Liver (tissue), 9 donors: ENCODE measurements around the gene DNMBP. TPM values are rescaled to one million over a fixed set of nuclear protein-coding genes. Genes with fewer than 3 reads are reported as not detected.

ENCODE experiments used
- DNase-seq: peaks from one replicate; pipeline ENCODE4 v3.0.0-alpha.2; 2017; ENCODE audit warnings: low spot score
- H3K27ac ChIP-seq, 2 donors: one replicate each; pipeline ENCODE4 v1.7.0; 2013; ENCODE audit warnings: inconsistent platforms in 2 of 2, low read length in 2 of 2, control low read depth in 1 of 2, low read depth in 1 of 2, mild to moderate bottlenecking in 1 of 2
- H3K27me3 ChIP-seq, 4 donors: one replicate each; pipeline versions ENCODE4 v1.6.1 to v1.7.0; 2013; ENCODE audit warnings: low read length in 3 of 4, inconsistent platforms in 1 of 4, mild to moderate bottlenecking in 1 of 4, moderate library complexity in 1 of 4; ENCODE audit not compliant: control insufficient read depth in 4 of 4, insufficient read depth in 4 of 4
- H3K36me3 ChIP-seq, 4 donors: one replicate each; pipeline versions ENCODE4 v1.6.1 to v1.7.0; 2013; ENCODE audit warnings: low read length in 3 of 4, mild to moderate bottlenecking in 3 of 4, low read depth in 1 of 4, moderate library complexity in 1 of 4; ENCODE audit not compliant: control insufficient read depth in 4 of 4, insufficient read depth in 3 of 4
- H3K4me1 ChIP-seq, 4 donors: one replicate each; pipeline versions ENCODE4 v1.6.1 to v1.7.0; 2013; ENCODE audit warnings: low read length in 3 of 4, mild to moderate bottlenecking in 3 of 4, moderate library complexity in 1 of 4; ENCODE audit not compliant: control insufficient read depth in 4 of 4, insufficient read depth in 4 of 4
- H3K4me3 ChIP-seq, 3 donors: one replicate each; pipeline versions ENCODE4 v1.6.1 to v1.7.0; 2013; ENCODE audit warnings: low read length in 3 of 3, control low read depth in 1 of 3, low read depth in 1 of 3, mild to moderate bottlenecking in 1 of 3
- H3K9ac ChIP-seq, 2 donors: one replicate each; pipeline ENCODE4 v1.7.0; 2013; ENCODE audit warnings: low read length in 2 of 2, mild to moderate bottlenecking in 2 of 2, moderate library complexity in 2 of 2, control low read depth in 1 of 2, low read depth in 1 of 2
- H3K9me3 ChIP-seq, 4 donors: one replicate each; pipeline versions ENCODE4 v1.6.1 to v1.7.0; 2013; ENCODE audit warnings: low read length in 3 of 4; ENCODE audit not compliant: control insufficient read depth in 4 of 4
- EGR1 ChIP-seq, 2 donors: IDR thresholded peaks; 2 replicates each; pipeline ENCODE4 v1.6.1; 2016 to 2018; ENCODE audit warnings: antibody characterized with exemption in 2 of 2, low read depth in 2 of 2
- GABPA ChIP-seq, 2 donors: IDR thresholded peaks in 1 of 2; conservative IDR thresholded peaks in 1 of 2; 2 replicates each; pipeline ENCODE4 v1.6.1; 2016; ENCODE audit warnings: antibody characterized with exemption in 2 of 2, mild to moderate bottlenecking in 1 of 2, moderate library complexity in 1 of 2
- HNF4A ChIP-seq, 2 donors: conservative IDR thresholded peaks; 2 replicates each; pipeline ENCODE4 v1.6.1; 2016; ENCODE audit warnings: antibody characterized with exemption in 2 of 2, mild to moderate bottlenecking in 2 of 2
- HNF4G ChIP-seq: IDR thresholded peaks from 2 replicates; pipeline ENCODE4 v1.6.1; 2016; ENCODE audit warnings: antibody characterized with exemption
- RAD21 ChIP-seq, 2 donors: IDR thresholded peaks; 2 replicates each; pipeline ENCODE4 v1.6.1; 2016; ENCODE audit warnings: antibody characterized with exemption in 2 of 2, mild to moderate bottlenecking in 2 of 2
- RXRA ChIP-seq, 2 donors: IDR thresholded peaks; 2 replicates each; pipeline ENCODE4 v1.6.1; 2017 to 2018; ENCODE audit warnings: antibody characterized with exemption in 2 of 2, mild to moderate bottlenecking in 1 of 2
- TAF1 ChIP-seq: conservative IDR thresholded peaks from 2 replicates; pipeline ENCODE4 v1.6.1; 2016; ENCODE audit warnings: antibody characterized with exemption, mild to moderate bottlenecking
- WGBS: extraction: QIAGEN DNeasy Blood & Tissue Kit; methylation state at CpG from one replicate; pipeline ENCODE4 v1.1.7; 2013; 5-methylcytosine and 5-hydroxymethylcytosine counted together
- polyA plus RNA-seq, 2 donors: library from polyadenylated mRNA; stranded (reverse) in 1 of 2; unstranded in 1 of 2; fragments of 200-250 nt in 1 of 2; fragments of >200 nt in 1 of 2; fragmentation: Nextera tagmentation in 1 of 2; extraction: Ambion mirVana in 1 of 2; gene quantifications; one replicate each; pipeline versions ENCODE4 v1.2.1 to v1.2.3, GENCODE V29; 2013 to 2015
- total RNA-seq, 2 donors: library from RNA; depleted of rRNA; stranded (reverse); fragments of >200 nt; gene quantifications; one replicate each; pipeline ENCODE4 v1.2.3, GENCODE V29; 2014
- TF ChIP-seq, protein P1 (sequence below): fragments of 150-350 bp; IDR thresholded peaks from 2 replicates; pipeline ENCODE4 v1.5.1; 2017; ENCODE audit warnings: improper control_type of control experiment, low read depth, low read length; ENCODE audit not compliant: missing input control
- TF ChIP-seq, protein P2 (sequence below): IDR thresholded peaks from 2 replicates; pipeline ENCODE4 v1.6.1; 2016; ENCODE audit warnings: antibody characterized with exemption
- TF ChIP-seq, protein P3 (sequence below): IDR thresholded peaks from 2 replicates; pipeline ENCODE4 v1.6.1; 2016; ENCODE audit warnings: antibody characterized with exemption
- TF ChIP-seq, protein P4 (sequence below): IDR thresholded peaks from 2 replicates; pipeline ENCODE4 v1.6.1; 2016; ENCODE audit warnings: antibody characterized with exemption, mild to moderate bottlenecking
- donor health status: healthy.
- donor health status: healthy.
- donor health status: healthy.
- donor health status: healthy.
- donor health status: healthy.

The DNMBP gene
- total and polyA plus RNA-seq, 4 donors: 3.8 to 12.6 (median 5.3) TPM

DNA sequence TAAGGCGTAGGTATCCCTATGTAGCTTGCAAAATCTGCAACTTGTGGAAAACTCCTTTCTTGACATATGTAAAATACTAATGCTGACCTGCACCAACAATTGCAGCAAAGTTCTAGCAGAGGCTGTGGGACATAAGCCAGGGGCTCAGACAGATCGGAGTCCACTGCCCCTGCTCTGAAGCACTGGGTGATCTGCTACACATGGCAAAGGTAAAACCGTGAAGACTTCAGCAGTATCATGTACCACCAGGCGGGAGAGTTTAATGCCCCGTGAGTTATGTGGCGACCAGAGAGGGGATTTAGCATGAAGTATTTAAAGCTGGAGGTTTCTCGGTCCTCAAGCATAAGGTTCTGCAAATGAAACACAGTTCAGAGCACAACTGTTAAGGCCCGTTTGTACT lies 150.9 kb downstream of the DNMBP start:
- Histone ChIP-seq H3K9me3 (no peaks in the 10 kb centered on the region), H3K4me1 (peaks cover 0 to 8% (median 3%) of the 10 kb centered on the region in 4 donors), H3K27ac (no peak overlapping the region), H3K27me3 (no peaks in the 10 kb centered on the region), H3K36me3 (no peaks in the 10 kb centered on the region), H3K4me3 (no peak overlapping the region), H3K9ac (no peak overlapping the region)
- 63% methylated on average over 8 of the region's 8 CpGs for WGBS
- no peak for DNase-seq
- peak in 1 of 2 donors; percentile 27 for TF ChIP-seq HNF4A (conservative IDR thresholded peaks at IDR 0.05)
- no peak for TF ChIP-seq EGR1 (IDR thresholded peaks at IDR 0.05; ENCODE audit: low read depth in 2 of 2)

GRCh38 chr10:99855479-99856071 lies 154.2 kb downstream of the DNMBP start:
- no peak for TF ChIP-seq RXRA (IDR thresholded peaks at IDR 0.05)
- TF ChIP-seq GABPA (IDR thresholded peaks at IDR 0.05 in 1 of 2, conservative IDR thresholded peaks at IDR 0.05 in 1 of 2): no peak
- Histone ChIP-seq H3K4me1 (peaks cover 0 to 8% (median 4%) of the 10 kb centered on the region in 4 donors), H3K36me3 (peaks cover 5 to 26% (median 21%) of the 10 kb centered on the region in 4 donors), H3K9me3 (no peaks in the 10 kb centered on the region), H3K9ac (no peak overlapping the region), H3K4me3 (no peak overlapping the region), H3K27me3 (no peaks in the 10 kb centered on the region), H3K27ac (no peak overlapping the region)
- DNase-seq: no peak
- WGBS: 87% methylated on average over 8 of the region's 8 CpGs

GRCh38 chr10:99854860-99855259 lies 154.9 kb downstream of the DNMBP start:
- no peaks in the 10 kb centered on the region for H3K9me3 ChIP-seq
- peaks cover 9 to 29% (median 27%) of the 10 kb centered on the region in 4 donors for H3K36me3 ChIP-seq
- no peak overlapping the region for H3K9ac ChIP-seq
- no peak overlapping the region for H3K27ac ChIP-seq
- no peak overlapping the region for H3K4me3 ChIP-seq
- H3K4me1 ChIP-seq: peaks cover 0 to 8% (median 5%) of the 10 kb centered on the region in 4 donors
- TF ChIP-seq, protein P1, sequence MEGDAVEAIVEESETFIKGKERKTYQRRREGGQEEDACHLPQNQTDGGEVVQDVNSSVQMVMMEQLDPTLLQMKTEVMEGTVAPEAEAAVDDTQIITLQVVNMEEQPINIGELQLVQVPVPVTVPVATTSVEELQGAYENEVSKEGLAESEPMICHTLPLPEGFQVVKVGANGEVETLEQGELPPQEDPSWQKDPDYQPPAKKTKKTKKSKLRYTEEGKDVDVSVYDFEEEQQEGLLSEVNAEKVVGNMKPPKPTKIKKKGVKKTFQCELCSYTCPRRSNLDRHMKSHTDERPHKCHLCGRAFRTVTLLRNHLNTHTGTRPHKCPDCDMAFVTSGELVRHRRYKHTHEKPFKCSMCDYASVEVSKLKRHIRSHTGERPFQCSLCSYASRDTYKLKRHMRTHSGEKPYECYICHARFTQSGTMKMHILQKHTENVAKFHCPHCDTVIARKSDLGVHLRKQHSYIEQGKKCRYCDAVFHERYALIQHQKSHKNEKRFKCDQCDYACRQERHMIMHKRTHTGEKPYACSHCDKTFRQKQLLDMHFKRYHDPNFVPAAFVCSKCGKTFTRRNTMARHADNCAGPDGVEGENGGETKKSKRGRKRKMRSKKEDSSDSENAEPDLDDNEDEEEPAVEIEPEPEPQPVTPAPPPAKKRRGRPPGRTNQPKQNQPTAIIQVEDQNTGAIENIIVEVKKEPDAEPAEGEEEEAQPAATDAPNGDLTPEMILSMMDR: peak; percentile 42
- TF ChIP-seq, protein P2, sequence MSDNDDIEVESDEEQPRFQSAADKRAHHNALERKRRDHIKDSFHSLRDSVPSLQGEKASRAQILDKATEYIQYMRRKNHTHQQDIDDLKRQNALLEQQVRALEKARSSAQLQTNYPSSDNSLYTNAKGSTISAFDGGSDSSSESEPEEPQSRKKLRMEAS: no peak
- TF ChIP-seq, protein P3, sequence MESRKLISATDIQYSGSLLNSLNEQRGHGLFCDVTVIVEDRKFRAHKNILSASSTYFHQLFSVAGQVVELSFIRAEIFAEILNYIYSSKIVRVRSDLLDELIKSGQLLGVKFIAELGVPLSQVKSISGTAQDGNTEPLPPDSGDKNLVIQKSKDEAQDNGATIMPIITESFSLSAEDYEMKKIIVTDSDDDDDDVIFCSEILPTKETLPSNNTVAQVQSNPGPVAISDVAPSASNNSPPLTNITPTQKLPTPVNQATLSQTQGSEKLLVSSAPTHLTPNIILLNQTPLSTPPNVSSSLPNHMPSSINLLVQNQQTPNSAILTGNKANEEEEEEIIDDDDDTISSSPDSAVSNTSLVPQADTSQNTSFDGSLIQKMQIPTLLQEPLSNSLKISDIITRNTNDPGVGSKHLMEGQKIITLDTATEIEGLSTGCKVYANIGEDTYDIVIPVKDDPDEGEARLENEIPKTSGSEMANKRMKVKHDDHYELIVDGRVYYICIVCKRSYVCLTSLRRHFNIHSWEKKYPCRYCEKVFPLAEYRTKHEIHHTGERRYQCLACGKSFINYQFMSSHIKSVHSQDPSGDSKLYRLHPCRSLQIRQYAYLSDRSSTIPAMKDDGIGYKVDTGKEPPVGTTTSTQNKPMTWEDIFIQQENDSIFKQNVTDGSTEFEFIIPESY: no peak
- TF ChIP-seq, protein P4, sequence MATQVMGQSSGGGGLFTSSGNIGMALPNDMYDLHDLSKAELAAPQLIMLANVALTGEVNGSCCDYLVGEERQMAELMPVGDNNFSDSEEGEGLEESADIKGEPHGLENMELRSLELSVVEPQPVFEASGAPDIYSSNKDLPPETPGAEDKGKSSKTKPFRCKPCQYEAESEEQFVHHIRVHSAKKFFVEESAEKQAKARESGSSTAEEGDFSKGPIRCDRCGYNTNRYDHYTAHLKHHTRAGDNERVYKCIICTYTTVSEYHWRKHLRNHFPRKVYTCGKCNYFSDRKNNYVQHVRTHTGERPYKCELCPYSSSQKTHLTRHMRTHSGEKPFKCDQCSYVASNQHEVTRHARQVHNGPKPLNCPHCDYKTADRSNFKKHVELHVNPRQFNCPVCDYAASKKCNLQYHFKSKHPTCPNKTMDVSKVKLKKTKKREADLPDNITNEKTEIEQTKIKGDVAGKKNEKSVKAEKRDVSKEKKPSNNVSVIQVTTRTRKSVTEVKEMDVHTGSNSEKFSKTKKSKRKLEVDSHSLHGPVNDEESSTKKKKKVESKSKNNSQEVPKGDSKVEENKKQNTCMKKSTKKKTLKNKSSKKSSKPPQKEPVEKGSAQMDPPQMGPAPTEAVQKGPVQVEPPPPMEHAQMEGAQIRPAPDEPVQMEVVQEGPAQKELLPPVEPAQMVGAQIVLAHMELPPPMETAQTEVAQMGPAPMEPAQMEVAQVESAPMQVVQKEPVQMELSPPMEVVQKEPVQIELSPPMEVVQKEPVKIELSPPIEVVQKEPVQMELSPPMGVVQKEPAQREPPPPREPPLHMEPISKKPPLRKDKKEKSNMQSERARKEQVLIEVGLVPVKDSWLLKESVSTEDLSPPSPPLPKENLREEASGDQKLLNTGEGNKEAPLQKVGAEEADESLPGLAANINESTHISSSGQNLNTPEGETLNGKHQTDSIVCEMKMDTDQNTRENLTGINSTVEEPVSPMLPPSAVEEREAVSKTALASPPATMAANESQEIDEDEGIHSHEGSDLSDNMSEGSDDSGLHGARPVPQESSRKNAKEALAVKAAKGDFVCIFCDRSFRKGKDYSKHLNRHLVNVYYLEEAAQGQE: no peak
- TF ChIP-seq RAD21 (IDR thresholded peaks at IDR 0.05): peak; percentile 77 to 79
- no peak for TF ChIP-seq HNF4G
- no peak for TF ChIP-seq TAF1
- no peak for DNase-seq
- H3K27me3 ChIP-seq: no peaks in the 10 kb centered on the region
- WGBS: 28% methylated on average over 6 of the region's 6 CpGs
